UCSD-AML1 (cell line): ENCODE measurements around the gene LMX1B.
A peak's percentile ranks its signal among the peaks of the same experiment; 100 is the strongest.

Source experiments
- DNase-seq: peaks from one replicate; lab custom pipeline; 2025; ENCODE audit not compliant: unreplicated experiment; lab: John Stamatoyannopoulos, UW

Gene LMX1B

DNA sequence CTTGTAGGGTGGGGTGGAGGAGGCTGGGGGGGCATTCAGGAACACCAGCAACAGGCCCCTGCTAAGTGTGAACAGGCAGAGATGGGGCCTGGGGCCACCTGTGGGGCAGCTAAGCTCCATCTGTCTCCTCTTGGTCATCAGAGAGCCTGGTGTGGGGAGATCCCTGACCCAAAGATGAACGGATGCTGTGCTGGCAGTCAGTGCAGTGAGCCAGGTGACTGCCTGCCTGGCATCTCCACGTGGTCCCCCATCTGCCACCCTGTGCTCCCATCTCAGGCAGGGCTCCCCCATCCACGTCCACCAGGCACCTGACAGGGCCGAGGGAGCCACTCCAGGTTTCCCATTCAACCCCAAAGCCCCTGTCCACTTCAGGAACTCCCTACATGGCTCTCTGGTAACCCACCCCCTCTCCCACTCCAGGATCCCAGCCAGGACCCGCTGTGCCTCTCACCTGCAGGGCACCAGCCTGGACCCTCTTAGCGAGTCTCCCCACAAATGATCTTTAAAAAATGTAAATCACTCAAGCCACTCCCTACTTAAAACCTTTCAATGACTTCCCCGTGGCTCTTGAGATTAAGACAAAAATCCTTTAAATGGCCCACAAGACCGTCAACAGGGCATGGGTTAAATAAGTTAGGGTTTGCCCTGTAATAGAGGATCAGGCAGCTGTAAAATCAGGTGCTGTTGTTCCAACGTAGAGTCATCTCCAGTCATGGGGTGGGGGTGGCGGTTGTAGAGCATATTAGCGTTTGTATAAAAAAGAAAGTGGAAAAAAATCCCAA lies 60.8 kb downstream of the LMX1B start:
- DNase-seq, result no peak

DNA sequence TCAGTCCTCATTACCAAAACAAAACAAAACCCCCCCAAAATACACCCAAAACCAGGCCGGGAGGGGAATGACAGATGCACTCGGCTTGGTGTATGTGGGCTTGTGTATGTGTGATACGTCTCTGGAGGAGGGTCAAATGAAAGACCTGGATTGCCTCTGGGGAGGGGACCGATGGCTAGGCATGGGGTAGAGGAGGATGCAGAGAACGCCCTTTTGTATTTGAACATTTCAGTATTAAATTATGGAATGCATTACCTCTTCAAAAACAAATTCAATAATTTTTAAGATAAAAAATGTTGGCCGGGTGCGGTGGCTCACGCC lies 61.4 kb downstream of the LMX1B start:
- no peak for DNase-seq

DNA sequence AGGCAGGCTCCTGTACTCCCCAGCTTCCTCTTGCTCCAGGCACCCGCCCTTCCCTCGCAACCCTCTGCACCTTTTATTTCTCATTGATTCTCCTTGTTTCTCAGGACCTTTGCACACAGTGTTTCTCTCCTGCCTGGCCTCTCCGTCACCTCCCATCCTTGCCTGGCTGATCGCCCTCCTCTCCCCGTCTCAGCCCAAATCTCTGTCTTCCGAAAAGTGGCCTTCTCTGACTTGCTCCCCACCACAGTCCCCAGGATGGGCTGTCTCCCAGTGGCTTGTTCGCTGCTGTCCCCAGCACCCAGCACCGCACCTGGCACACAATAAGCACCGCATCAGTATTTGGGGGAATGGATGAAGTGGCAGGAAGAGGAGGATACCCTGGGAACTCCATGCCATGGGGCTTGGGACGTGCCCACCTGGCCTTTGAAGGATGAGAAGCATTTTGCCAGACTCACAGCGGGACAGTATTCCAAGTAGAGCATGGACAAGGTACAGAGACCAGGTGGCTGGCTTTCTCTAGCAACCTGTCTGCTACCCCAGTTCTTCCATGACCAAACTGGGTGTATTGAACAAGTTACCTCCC lies 62.5 kb downstream of the LMX1B start:
- DNase-seq, result no peak

DNA sequence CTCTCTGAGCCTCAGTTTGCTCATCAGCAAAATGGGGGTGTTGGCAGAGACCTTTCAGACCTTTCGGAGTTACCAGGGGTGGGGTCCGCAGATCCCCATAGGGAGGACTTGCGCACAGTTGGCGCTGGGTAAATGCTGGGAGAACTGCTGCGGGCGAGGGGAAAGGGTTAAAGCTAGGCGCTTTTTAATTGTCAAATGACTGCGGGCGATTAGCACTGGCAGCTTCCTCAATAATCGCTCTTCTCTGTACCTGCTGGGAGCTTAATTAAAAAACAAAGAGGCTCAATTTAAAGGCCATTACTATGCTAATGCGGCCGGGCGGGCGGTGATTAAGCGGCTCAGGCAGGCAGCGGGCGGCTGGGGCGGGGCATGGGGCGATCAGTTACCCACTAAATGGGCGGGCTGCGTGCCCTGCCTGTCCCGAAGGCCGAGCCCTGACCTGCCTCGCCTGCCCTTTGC lies 63.0 kb downstream of the LMX1B start:
- no peak for DNase-seq

DNA sequence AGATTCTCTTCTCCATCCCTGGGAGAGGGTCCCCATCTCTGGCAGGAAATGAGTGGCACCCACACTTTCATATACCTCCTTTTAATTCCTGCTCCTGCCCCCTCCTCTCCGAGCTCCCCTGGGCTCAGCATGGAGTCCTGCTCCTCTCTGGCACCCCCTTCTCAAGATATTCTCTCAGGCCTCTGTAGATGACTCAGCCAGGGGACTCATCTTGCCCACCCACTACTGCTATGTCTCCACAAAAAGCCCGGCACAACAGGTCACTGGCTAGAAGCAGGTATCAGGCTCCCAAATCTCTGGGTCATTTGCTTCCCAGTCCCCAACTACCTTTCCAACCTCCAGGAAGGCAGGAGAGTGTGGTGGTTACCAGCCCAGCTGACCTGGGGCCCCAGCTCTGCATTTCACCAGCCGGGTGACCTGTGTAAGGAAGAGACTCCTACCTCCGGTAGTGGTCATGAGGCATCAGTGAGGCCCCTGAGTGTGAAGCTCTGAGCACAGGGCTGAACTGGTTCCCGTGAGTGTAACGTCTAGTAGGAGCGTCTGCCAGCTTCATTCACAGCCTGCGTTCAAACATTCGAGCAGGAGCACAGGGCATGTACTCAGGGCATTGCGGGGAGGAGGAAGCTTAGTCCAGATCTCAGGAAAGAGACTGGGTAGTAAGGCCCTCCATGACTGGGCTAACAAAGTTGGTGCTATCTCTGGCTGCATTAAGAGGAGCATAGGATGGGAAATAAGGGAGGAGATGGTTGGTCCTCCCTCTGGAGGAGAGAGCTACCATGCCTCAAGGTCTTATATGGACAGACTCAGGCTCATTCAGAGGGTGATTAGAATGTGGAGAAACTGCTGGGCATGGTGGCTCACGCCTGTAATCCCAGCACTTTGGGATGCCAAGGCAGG lies 63.7 kb downstream of the LMX1B start:
- DNase-seq, result no peak

DNA sequence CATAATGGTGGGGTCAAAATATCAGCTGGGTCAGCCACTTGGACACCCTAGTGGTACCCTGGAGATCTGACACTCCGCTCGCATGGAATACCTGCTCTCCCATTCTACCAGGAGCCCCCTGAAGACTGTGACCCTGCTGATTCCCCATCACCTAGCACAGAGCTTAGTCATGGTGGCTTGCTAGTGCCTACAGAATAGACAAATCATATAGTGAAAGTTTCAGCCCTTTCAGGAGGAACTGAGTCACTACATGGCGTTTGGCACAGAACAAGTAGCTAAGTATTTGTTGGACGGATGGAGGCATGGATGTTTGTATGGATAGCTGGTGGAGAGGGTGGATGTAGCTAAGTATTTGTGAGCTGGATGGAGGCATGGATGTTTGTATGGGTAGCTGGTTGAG lies 65.3 kb downstream of the LMX1B start:
- DNase-seq, result no peak

DNA sequence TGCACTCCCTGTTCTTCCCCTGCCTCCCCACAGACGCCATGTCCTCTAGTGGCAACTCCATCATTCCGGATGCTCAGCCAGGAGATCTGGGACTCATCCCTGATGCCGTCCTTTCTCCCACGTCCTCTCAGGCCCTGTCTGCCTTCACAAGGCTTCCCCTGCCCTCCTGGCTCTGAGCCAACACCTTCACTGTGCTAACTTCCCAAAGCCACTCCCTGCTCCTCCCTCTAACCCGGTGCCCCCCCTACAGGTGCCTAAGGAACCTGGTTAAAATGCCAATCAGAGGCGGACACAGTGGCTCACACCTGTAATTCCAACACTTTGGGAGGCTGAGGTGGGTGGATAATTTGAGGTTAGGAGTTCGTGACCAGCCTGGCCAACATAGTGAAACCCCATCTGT lies 67.6 kb downstream of the LMX1B start:
- DNase-seq, result no peak

DNA sequence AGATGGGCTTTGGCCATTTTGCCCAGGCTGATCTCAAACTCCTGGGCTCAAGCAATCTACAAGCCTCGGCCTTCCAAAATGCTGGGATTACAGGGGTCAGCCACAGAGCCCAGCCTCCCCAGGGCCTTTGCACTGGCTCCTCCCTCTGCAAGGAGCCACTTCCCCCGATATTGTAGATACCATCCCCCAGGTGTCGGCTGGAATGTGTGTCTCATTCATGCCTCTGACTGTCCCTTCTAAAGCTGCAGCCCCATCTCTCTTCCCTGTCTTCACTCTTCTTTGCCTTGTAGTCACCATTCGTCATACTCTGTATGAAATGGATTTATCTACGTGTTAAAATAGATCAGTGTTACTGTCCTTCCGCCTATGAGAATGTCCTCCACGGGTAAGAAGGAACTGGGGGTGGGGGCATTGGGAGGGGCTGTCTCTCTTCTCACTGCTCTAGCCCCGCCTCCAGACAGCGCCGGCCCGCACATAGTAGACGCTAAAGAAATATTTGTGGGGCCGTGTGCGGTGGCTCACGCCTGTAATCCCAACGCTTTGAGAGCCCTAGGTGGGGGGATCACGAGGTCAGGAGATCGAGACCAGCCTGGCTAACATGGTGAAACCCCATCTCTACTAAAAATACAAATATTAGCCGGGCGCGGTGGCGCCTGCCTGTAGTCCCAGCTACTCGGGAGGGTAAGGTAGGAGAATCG lies 68.5 kb downstream of the LMX1B start:
- DNase-seq, result no peak

DNA sequence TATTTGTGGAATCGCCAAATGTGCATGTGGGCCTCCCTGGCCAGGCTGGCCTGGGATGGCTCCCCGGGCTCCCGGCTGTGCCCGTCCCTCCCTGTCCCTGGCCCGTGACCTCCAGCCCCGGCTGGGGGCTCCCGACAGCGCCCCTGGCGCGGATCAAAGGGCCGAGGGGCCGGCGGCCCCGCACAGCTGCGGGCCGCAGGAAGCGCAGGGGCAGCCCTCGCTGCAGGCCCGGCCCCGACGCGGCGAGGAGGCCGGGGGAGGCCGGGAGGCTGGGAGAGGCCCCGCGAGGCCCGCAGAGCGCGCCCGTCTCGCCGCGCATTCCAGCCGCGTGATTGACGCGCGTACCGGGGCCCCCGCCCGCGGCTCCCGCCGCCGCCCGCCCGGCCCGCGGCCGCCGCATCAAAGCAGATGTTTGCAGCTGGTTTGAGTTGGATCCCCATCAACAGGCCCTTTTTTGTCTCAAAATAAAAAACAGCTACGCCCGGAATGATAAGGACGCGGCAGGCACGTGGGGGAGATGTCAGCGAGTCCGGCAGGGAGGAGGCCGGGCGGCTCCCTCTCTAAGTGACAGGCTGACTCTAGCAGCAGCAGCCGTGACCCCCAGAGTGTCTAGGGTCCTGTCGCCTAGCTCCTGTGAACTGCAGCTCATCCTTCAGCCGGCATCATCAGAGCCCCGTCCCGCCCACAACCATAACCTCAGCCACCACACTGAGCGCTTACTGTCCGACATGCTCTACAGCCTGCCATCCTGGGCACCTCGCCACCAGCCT lies 69.4 kb downstream of the LMX1B start:
- no peak for DNase-seq

DNA sequence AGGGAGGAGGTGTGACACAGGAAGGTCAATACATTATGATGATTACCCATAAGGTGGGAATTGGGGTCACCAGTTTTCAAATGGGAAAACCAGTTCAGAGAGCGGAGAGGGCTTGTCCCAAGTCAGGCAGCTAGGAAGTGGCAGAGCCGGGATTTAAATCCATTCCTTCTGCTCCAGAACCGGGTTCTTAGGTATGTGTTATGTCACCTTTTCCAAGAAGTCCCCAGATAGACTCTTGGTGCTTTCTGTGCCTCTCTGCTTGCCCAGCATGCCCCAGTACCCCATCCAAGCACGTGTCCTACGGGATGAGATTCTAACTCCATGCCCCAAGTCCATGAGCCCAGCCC lies 69.9 kb downstream of the LMX1B start:
- DNase-seq, result no peak

DNA sequence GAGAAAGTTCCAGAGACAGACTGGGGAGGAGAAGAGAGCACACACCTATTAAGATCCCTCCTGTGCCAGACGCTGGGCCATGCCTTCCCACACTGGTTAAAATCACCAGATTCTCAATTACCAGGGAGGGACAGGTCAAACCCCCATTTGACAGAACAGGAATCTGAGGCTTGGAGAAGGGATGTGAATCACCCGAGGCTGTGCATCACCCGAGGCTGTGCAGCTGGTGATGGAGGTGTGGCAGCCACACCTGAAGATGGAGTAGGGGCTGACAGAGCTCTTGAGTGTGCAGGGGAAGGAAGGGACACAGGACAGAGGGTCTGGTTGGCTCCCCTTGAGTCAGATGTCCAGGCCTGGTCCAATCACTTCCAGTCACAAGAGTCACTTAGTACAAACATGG lies 70.6 kb downstream of the LMX1B start:
- DNase-seq, result no peak

DNA sequence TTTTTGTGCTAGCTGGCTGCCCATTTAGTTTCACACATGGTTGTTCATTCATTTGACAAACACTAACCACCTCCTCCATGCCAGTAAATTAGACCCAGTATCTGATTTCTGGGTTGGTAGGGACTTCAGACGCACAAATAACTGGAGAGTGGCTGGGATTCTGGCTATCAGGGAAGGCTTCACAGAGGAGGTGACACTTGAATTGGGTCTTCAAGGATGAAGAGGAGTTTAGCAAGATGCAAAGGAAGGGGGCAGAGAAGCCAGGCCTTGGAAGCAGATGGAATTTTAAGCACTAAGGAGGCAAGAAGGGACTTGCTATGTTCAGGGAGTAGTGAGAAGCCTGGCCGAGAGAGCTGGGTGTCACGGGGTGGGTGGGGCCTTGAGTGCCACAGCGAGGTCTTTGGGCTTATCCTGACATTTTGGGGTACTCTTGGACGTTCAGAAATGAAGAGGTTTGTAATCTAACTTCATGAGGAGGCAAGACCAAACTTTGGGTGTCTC lies 71.3 kb downstream of the LMX1B start:
- DNase-seq, result no peak

DNA sequence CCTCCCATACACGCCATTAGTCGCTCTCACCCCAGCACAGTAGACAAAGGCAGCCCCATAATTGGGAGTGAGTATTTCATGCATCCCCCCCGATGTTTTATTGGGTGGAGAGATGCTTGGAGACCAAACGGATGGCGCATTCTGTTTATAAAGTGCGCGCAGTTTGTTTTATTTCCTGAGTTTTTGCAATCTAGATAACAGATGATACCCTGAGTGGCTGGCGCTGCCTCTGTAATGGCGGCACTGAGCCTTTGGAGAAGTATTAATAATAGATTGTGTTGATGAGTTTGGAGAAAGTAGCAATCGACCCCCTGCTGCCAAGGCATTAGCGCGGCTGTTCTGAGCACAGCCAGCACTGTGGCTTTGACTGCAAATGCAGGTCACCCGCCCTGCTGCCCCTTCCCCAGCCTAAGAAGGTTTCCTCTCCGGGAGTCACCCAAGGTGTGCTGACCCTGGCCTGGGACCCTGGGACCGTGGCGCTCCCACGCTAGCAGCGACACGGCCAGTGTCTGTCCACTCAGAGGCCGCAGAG lies 74.3 kb downstream of the LMX1B start:
- DNase-seq, result no peak

DNA sequence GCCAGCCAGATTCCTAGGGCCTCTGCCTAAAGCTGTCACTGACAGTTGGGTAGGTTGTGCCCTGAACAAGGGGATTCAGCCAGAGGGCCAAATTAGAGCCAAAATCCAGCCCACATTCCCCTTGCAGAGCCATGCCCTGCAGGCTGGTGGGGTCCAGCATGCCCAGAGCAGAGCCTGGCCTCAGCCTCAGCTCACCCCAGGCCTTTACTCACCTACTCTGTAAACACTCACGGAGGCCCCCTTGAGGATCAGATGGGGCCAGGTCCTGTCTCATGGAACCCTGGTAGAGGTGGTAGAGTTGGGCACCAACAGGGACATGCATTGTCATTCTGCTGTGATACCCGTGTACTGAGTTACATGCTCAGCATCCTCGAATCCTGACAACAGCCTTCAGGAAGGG lies 74.9 kb downstream of the LMX1B start:
- DNase-seq, result no peak

DNA sequence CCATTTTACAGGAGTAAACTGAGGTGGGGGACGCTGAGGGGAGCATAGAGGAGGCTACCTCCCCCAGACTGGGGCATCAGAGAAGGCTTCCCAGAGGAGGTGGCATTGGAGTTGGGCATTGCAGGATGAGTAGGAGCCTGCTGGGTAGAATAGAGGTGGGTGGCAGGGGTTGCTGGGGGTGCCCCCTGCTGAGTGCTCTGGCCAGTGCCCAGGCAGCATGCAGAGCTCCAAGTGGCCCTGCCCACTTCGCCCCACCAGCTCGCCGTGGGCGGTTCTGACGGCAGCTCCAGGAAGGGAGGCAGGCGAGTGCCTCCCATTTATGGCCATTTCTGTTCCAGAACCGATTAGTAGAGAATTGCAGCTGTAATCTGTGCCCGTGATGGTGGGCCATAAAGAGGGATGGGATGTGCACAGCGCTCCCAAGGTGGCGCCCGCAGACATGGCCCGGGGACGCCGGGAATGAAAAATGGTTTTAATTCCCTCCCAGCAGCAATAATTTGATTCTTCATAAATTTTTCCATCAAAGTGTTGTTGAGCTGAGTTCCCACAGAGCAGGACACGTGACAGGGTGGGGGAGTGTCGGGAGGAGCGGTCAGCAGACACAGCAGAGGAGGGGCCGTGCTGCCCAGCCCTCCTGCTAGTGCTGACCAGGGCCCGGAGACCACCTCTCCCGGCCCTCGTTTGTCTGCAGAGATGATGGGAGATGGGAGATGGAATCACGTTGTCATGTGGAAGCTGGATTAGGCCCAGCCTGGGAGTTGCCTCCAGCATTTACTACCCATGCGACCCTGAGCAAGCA lies 75.5 kb downstream of the LMX1B start:
- no peak for DNase-seq

DNA sequence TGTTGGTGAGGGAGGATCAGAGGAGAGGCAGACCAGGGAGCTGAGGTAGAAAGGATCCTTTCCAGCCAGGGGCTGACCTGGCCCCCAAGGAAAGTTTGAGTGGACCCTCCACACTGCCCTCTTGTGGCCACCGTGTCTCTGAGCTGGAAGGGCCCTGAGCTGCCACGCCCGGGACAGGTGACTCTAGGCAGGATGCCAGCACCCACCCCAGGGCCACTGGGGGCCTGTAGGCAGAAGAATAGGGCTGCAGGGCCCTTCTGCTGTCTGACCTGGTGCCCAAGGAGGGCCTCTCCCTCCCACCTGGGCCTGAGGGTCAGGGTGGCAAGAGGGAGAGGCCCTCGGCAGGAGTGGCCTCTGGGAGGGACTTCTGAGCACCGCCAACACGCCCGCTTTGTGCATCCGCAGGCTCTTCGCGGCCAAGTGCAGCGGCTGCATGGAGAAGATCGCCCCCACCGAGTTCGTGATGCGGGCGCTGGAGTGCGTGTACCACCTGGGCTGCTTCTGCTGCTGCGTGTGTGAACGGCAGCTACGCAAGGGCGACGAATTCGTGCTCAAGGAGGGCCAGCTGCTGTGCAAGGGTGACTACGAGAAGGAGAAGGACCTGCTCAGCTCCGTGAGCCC lies 76.8 kb downstream of the LMX1B start:
- DNase-seq, result peak; percentile 43

DNA sequence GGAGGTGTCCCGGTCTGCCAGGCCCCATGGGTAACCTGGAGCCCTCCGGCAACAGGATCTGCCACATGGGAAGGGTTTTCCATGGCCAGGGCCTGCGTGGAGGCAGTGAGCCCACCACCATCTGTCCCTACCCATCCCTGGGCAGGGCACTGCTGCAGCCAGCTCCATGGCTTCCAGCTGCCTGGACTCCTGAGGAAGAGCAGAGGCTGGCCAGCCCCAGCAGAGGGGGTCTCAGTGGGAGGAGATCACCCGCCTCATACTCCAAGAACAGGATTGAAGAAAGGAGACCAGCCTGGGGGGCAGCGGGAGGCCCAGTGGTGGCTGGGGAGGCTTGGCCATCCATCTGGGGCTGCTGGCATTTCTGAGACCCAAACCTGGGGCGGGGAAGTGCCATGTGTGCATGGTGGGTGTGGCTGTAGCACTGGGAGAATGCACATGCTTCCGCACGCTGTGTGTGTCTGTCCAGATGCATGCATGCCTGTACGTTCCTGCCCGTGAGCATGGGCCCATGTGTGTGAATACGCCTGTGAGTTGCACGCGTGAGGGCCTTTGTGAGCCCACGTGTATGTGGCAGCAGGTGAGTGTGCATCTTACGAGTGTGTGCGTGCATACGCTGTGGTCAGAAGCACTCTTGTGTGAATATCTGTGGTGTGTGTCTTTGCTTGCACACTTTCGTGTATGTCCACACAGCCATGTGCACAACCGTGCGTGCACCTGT lies 78.5 kb downstream of the LMX1B start:
- no peak for DNase-seq

DNA sequence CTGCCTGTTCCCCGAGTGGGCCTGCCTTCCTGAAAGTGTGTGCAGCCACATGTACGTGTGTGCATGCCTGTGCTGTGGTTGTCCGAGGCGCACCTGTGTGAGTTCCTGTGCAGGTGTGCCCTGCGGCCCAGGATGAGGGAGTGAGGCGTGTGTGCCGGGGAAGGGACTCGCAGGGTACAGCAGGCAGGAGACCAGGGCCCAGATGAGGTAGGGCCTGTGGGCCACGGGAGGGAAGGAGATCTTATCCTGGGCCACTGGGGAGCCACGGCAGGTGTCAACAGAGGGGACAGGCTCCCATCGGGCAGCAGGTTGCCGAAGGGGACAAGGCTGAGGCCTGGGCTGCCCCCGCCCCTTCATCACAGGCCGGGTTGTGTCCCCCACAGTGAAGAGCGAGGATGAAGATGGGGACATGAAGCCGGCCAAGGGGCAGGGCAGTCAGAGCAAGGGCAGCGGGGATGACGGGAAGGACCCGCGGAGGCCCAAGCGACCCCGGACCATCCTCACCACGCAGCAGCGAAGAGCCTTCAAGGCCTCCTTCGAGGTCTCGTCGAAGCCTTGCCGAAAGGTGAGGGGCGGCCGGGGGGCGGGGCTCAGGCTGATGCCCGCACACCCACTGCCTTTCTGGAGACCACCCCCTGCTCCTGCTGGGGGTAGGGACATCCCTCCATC lies 79.2 kb downstream of the LMX1B start:
- no peak for DNase-seq
